ENCODE measurements around the gene TBCC.

DNA sequence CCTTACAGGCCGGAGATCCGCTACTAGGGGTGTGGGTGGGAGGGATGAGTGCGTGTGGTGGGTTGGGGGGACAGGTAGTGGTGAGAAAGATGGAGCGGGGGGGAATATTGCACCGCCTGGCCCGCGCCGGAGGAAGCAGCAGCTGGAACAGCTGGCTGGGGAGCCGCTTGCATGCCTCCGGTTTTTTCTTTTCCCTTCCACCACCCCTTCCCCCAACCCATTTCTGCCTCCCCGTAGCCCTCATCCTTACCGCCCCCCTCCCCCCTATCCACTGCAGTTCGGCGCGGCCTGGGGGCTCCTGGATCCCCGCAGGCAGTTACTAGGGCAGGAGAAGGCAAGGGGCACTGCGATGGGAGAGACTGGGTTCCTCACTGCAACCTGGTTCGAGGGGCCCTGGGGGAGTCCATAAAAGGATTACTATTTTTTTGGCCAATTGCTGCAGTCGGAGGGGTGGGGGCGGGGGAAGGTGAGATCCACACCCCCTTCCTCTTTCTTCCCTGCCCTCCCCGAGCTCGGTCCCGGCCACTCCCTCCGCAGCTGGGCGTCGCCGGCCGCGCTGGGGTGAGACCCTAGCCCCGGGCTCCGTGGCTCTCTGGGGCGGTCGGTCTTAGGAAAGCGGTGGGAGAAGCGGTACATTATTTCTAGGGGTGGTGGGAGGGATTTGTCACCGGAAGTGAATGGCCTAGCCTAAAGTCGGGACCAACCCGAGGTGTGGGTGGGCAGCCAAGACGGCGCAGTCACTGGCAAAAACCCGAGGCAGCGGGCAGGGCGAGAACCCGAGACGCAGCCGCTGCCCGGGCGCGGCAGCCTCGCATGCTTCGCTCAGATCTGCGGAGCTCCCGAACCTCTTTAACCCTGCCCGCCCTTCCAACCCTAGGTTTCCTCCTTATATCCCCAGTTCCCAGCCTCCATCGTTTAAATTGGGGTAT is 824 bp upstream of the TBCC start:
- TF ChIP-seq, protein P1, sequence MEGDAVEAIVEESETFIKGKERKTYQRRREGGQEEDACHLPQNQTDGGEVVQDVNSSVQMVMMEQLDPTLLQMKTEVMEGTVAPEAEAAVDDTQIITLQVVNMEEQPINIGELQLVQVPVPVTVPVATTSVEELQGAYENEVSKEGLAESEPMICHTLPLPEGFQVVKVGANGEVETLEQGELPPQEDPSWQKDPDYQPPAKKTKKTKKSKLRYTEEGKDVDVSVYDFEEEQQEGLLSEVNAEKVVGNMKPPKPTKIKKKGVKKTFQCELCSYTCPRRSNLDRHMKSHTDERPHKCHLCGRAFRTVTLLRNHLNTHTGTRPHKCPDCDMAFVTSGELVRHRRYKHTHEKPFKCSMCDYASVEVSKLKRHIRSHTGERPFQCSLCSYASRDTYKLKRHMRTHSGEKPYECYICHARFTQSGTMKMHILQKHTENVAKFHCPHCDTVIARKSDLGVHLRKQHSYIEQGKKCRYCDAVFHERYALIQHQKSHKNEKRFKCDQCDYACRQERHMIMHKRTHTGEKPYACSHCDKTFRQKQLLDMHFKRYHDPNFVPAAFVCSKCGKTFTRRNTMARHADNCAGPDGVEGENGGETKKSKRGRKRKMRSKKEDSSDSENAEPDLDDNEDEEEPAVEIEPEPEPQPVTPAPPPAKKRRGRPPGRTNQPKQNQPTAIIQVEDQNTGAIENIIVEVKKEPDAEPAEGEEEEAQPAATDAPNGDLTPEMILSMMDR (IDR thresholded peaks at IDR 0.05; ENCODE audit: low read length) = no peak
- TF ChIP-seq EZH2 (optimal IDR thresholded peaks at IDR 0.05; ENCODE audit: low read depth, low read length) = no peak

All from MM.1S (cell line).